ENCODE measurements around the gene LRRC7.

DNA sequence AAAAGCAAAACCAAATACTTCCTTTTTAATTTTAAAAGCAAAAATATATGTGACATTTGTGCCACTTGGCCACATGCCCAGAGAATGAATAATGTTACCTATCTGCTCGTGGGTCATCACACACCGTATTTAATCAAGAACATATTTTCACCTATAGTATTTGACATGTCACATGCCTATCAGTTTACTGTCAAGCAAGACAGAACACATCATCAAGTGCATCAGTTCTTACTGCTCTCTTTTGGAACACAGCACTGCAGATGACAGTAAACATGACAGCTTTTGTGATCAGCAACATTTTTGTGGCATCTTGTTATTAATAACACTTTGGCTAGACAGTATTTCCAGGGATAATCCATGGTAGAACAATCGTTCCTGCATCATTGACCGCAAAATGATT is 134.4 kb downstream of the LRRC7 start:
- TF ChIP-seq POLR2AphosphoS5 (IDR thresholded peaks at IDR 0.05): peak; percentile 57
- TF ChIP-seq, protein P1, sequence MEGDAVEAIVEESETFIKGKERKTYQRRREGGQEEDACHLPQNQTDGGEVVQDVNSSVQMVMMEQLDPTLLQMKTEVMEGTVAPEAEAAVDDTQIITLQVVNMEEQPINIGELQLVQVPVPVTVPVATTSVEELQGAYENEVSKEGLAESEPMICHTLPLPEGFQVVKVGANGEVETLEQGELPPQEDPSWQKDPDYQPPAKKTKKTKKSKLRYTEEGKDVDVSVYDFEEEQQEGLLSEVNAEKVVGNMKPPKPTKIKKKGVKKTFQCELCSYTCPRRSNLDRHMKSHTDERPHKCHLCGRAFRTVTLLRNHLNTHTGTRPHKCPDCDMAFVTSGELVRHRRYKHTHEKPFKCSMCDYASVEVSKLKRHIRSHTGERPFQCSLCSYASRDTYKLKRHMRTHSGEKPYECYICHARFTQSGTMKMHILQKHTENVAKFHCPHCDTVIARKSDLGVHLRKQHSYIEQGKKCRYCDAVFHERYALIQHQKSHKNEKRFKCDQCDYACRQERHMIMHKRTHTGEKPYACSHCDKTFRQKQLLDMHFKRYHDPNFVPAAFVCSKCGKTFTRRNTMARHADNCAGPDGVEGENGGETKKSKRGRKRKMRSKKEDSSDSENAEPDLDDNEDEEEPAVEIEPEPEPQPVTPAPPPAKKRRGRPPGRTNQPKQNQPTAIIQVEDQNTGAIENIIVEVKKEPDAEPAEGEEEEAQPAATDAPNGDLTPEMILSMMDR (IDR thresholded peaks at IDR 0.05; ENCODE audit: poor library complexity, severe bottlenecking): no peak
- peak; percentile 81 for TF ChIP-seq EP300 (conservative IDR thresholded peaks at IDR 0.05; ENCODE audit: poor library complexity, severe bottlenecking)

All from neural cell (in vitro differentiated cells).